IMR-90 (cell line): ENCODE measurements around the gene NEU1. TPM values are rescaled to one million over a fixed set of nuclear protein-coding genes. Genes with fewer than 3 reads are reported as not detected.

ENCODE experiments used
- ATAC-seq: fragments of 200-7000 bp; cut with Tn5 transposase; 2 replicates; pipeline ENCODE4 v1.9.1; 2020; ENCODE audit warnings: low read depth, mild to moderate bottlenecking, moderate library complexity
- BruUV-seq: library from RNA; stranded (reverse); fragments of 400-500 nt; replicated peaks from 2 replicates; lab custom pipeline; 2021; lab: Mats Ljungman, UMichigan
- CTCF ChIA-PET: fragments of 300-600 bp; formaldehyde crosslinking; extraction: SDS; loops from one replicate; lab custom pipeline; 2021; ENCODE audit warnings: antibody characterized with exemption; lab: Yijun Ruan, JAX
- POLR2A ChIA-PET: fragments of 300-600 bp; sonication (Branson Sonifier 250); formaldehyde crosslinking; loops from one replicate; lab custom pipeline; 2022; ENCODE audit warnings: antibody characterized with exemption; ENCODE audit not compliant: unreplicated experiment; lab: Charles Lee
- DNase-seq: peaks from one replicate; pipeline ENCODE4 v3.0.0; 2013
- H2AFZ ChIP-seq: replicated peaks from 2 replicates; pipeline ENCODE3; 2013; ENCODE audit warnings: low read length, mild to moderate bottlenecking; ENCODE audit not compliant: poor library complexity
- H2AK5ac ChIP-seq: 2 replicates; pipeline ENCODE4 v1.6.1; 2013; ENCODE audit warnings: low read depth, low read length, inconsistent platforms
- H2AK9ac ChIP-seq: replicated peaks from 2 replicates; pipeline ENCODE3; 2013; ENCODE audit warnings: mild to moderate bottlenecking, low read depth, low read length, moderate library complexity; ENCODE audit not compliant: poor library complexity
- H2BK120ac ChIP-seq: 2 replicates; pipeline ENCODE4 v1.6.1; 2013; ENCODE audit warnings: low read depth, low read length, inconsistent platforms
- H2BK15ac ChIP-seq: 3 replicates; pipeline ENCODE4 v1.6.1; 2013; ENCODE audit warnings: low read depth, low read length, inconsistent platforms
- H2BK20ac ChIP-seq: 2 replicates; pipeline ENCODE4 v1.6.1; 2013; ENCODE audit warnings: low read depth, mild to moderate bottlenecking, inconsistent platforms, low read length, moderate library complexity
- H2BK5ac ChIP-seq: 2 replicates; pipeline ENCODE4 v1.6.1; 2013; ENCODE audit warnings: mild to moderate bottlenecking, low read depth, low read length, inconsistent platforms; ENCODE audit not compliant: poor library complexity, severe bottlenecking
- H3K14ac ChIP-seq: replicated peaks from 2 replicates; pipeline ENCODE4 v1.6.1; 2013; ENCODE audit warnings: low read depth, low read length, inconsistent platforms
- H3K18ac ChIP-seq: 2 replicates; pipeline ENCODE4 v1.6.1; 2013; ENCODE audit warnings: low read depth, low read length, control low read depth
- H3K23ac ChIP-seq: 2 replicates; pipeline ENCODE4 v1.6.1; 2013; ENCODE audit warnings: low read depth, low read length, inconsistent platforms
- H3K27ac ChIP-seq: 2 replicates; pipeline ENCODE4 v1.5.1; 2013; ENCODE audit warnings: mild to moderate bottlenecking, control low read depth, low read length; ENCODE audit not compliant: insufficient read depth
- H3K27me3 ChIP-seq: 2 replicates; pipeline ENCODE4 v1.6.1; 2013; ENCODE audit warnings: low read length; ENCODE audit not compliant: control insufficient read depth, insufficient read depth
- H3K36me3 ChIP-seq: 2 replicates; pipeline ENCODE4 v1.6.1; 2013; ENCODE audit warnings: low read length, mixed read lengths; ENCODE audit not compliant: control insufficient read depth, insufficient read depth
- H3K4ac ChIP-seq: 2 replicates; pipeline ENCODE4 v1.6.1; 2013; ENCODE audit warnings: low read depth, low read length, inconsistent platforms
- H3K4me1 ChIP-seq: 2 replicates; pipeline ENCODE4 v1.6.1; 2013; ENCODE audit warnings: low read length, mixed read lengths; ENCODE audit not compliant: control insufficient read depth, insufficient read depth
- H3K4me2 ChIP-seq: 2 replicates; pipeline ENCODE4 v1.6.1; 2013; ENCODE audit warnings: low read depth, mild to moderate bottlenecking, control low read depth, low read length, moderate library complexity
- H3K4me3 ChIP-seq: 2 replicates; pipeline ENCODE4 v1.5.1; 2013; ENCODE audit warnings: low read depth, mild to moderate bottlenecking, control low read depth, low read length, moderate library complexity; ENCODE audit not compliant: insufficient read depth
- H3K56ac ChIP-seq: 2 replicates; pipeline ENCODE4 v1.6.1; 2013; ENCODE audit warnings: low read length, inconsistent platforms; ENCODE audit not compliant: insufficient read depth; ENCODE audit errors: extremely low read depth
- H3K79me1 ChIP-seq, 2 experiments: 2 replicates each; pipeline ENCODE4 v1.6.1; 2013; ENCODE audit warnings: low read length in 2 of 2, inconsistent platforms in 1 of 2, low read depth in 1 of 2
- H3K9ac ChIP-seq: 2 replicates; pipeline ENCODE4 v1.6.1; 2013; ENCODE audit warnings: low read depth, low read length, control low read depth
- H3K9me1 ChIP-seq: 2 replicates; pipeline ENCODE4 v1.6.1; 2013; ENCODE audit warnings: low read length, inconsistent platforms; ENCODE audit not compliant: insufficient read depth
- H3K9me3 ChIP-seq: 2 replicates; pipeline ENCODE4 v1.6.1; 2013; ENCODE audit warnings: low read length; ENCODE audit not compliant: control insufficient read depth, insufficient read depth
- H4K20me1 ChIP-seq: 2 replicates; pipeline ENCODE4 v1.6.1; 2013; ENCODE audit warnings: low read length, inconsistent platforms; ENCODE audit not compliant: insufficient read depth
- H4K5ac ChIP-seq: 2 replicates; pipeline ENCODE4 v1.6.1; 2013; ENCODE audit warnings: mild to moderate bottlenecking, low read depth, low read length, control low read depth
- H4K8ac ChIP-seq, 2 experiments: 2 replicates each; pipeline ENCODE4 v1.6.1; 2013; ENCODE audit warnings: low read depth in 2 of 2, low read length in 2 of 2, control low read depth in 1 of 2, inconsistent platforms in 1 of 2
- H4K91ac ChIP-seq: 2 replicates; pipeline ENCODE4 v1.6.1; 2013; ENCODE audit warnings: low read depth, low read length, inconsistent platforms; ENCODE audit not compliant: insufficient read depth
- BHLHE40 ChIP-seq: fragments of 150-350 bp; IDR thresholded peaks from 2 replicates; pipeline ENCODE4 v1.6.1; 2016; ENCODE audit warnings: mild to moderate bottlenecking, low read depth, low read length
- CEBPB ChIP-seq: IDR thresholded peaks from 2 replicates; pipeline ENCODE4 v1.6.1; 2012; ENCODE audit warnings: low read depth, low read length, improper control_type of control experiment
- CHD1 ChIP-seq: IDR thresholded peaks from 2 replicates; pipeline ENCODE4 v1.6.1; 2012; ENCODE audit warnings: low read depth, low read length, improper control_type of control experiment
- FOS ChIP-seq: fragments of 150-350 bp; IDR thresholded peaks from 2 replicates; pipeline ENCODE4 v1.6.1; 2016; ENCODE audit warnings: low read depth, low read length
- MAFK ChIP-seq: IDR thresholded peaks from 2 replicates; pipeline ENCODE4 v1.6.1; 2012; ENCODE audit warnings: low read depth, low read length, improper control_type of control experiment
- MAZ ChIP-seq: IDR thresholded peaks from 2 replicates; pipeline ENCODE4 v1.6.1; 2012; ENCODE audit warnings: low read depth, mild to moderate bottlenecking, low read length, improper control_type of control experiment, moderate library complexity, borderline replicate concordance
- MXI1 ChIP-seq: IDR thresholded peaks from 2 replicates; pipeline ENCODE4 v1.6.1; 2012; ENCODE audit warnings: low read depth, mild to moderate bottlenecking, low read length, moderate library complexity, borderline replicate concordance
- NFE2L2 ChIP-seq: fragments of 150-350 bp; IDR thresholded peaks from 2 replicates; pipeline ENCODE4 v1.6.1; 2016; ENCODE audit warnings: low read depth, mild to moderate bottlenecking, low read length
- POLR2A ChIP-seq: IDR thresholded peaks from 2 replicates; pipeline ENCODE4 v1.6.1; 2012; ENCODE audit warnings: mild to moderate bottlenecking, low read depth, low read length
- RAD21 ChIP-seq: IDR thresholded peaks from 2 replicates; pipeline ENCODE4 v1.6.1; 2012; ENCODE audit warnings: low read length, improper control_type of control experiment
- RCOR1 ChIP-seq: IDR thresholded peaks from 2 replicates; pipeline ENCODE4 v1.6.1; 2012; ENCODE audit warnings: mild to moderate bottlenecking, low read length, improper control_type of control experiment; ENCODE audit not compliant: insufficient replicate concordance
- RFX5 ChIP-seq: IDR thresholded peaks from 2 replicates; pipeline ENCODE4 v1.8.0; 2012; ENCODE audit warnings: low read depth, mild to moderate bottlenecking, low read length, moderate library complexity
- SMC3 ChIP-seq: fragments of 150-350 bp; IDR thresholded peaks from 2 replicates; pipeline ENCODE4 v1.6.1; 2016; ENCODE audit warnings: low read depth, mild to moderate bottlenecking, antibody characterized with exemption, low read length, moderate library complexity
- WGBS, 2 experiments: methylation state at CpG; one replicate each; pipeline versions ENCODE4 v1.1.5 to v1.1.7; 2013; ENCODE audit warnings: missing lambda C conversion rate in 2 of 2; ENCODE audit not compliant: insufficient read length in 1 of 2; ENCODE audit errors: extremely low coverage in 2 of 2; 5-methylcytosine and 5-hydroxymethylcytosine counted together
- dilution Hi-C: fragments of 300-500 bp; cut with HindIII; formaldehyde crosslinking; loops from one replicate; pipeline ENCODE4 v1.14.3; 2018; ENCODE audit warnings: low sequenced_read_pairs; ENCODE audit not compliant: unreplicated experiment
- in situ Hi-C: fragments of 300-500 bp; cut with MboI; formaldehyde crosslinking; loops from 3 replicates; pipeline ENCODE4 v1.14.3; 2019; ENCODE audit warnings: low sequenced_read_pairs, inconsistent platforms, mixed read lengths
- intact Hi-C: fragments of 100-400 bp; cut with micrococcal nuclease; formaldehyde crosslinking; loops from 2 replicates; pipeline ENCODE4 v1.10.0; 2022
- polyA plus RNA-seq, 3 experiments: library from polyadenylated mRNA; depleted of rRNA; stranded (reverse); fragments of >200 nt; gene quantifications; 2 replicates each; pipeline ENCODE4 v1.2.3, GENCODE V29; 2012; ENCODE audit warnings: low replicate concordance in 1 of 3
- total RNA-seq: library from RNA; depleted of rRNA; stranded (reverse); fragments of >200 nt; gene quantifications from 2 replicates; pipeline ENCODE4 v1.2.3, GENCODE V29; 2012
- TF ChIP-seq, protein P1 (sequence below): fragments of 150-350 bp; IDR thresholded peaks from 2 replicates; pipeline ENCODE4 v1.6.1; 2017; ENCODE audit warnings: mild to moderate bottlenecking, antibody characterized with exemption, low read length, low read depth
- TF ChIP-seq, protein P2 (sequence below): fragments of 150-350 bp; IDR thresholded peaks from 2 replicates; pipeline ENCODE4 v1.6.1; 2016; ENCODE audit warnings: low read depth, mild to moderate bottlenecking, low read length, moderate library complexity, borderline replicate concordance

The NEU1 gene
- total and polyA plus RNA-seq, 2 of the 4 experiments (the other 2 are of a cell fraction): 28.5 to 36.2 TPM

GRCh38 chr6:31865205-31866118, 2.8 kb upstream of the NEU1 start:
- Histone ChIP-seq H3K36me3 (peaks cover 4% of the 10 kb centered on the region; the same call in 1 of the 2 replicates), H4K20me1 (no peaks in the 10 kb centered on the region), H3K27ac (no peak overlapping the region), H4K8ac (no peak overlapping the region), H2BK15ac (no peak overlapping the region), H3K4me3 (no peak overlapping the region), H2BK5ac (no peak overlapping the region), H3K56ac (no peak overlapping the region), H2AFZ (peak overlapping the region; percentile 34), H3K9ac (no peak overlapping the region), H2BK20ac (no peak overlapping the region), H2AK5ac (no peak overlapping the region), H4K5ac (no peak overlapping the region), H3K4ac (no peak overlapping the region), H3K9me3 (no peaks in the 10 kb centered on the region), H3K9me1 (peaks cover 2% of the 10 kb centered on the region; the same call in 1 of the 2 replicates), H3K27me3 (no peaks in the 10 kb centered on the region), H3K18ac (no peak overlapping the region), H3K4me2 (no peak overlapping the region), H4K91ac (no peak overlapping the region), H3K79me1 (peaks cover 7 to 20% of the 10 kb centered on the region in 2 experiments; a peak in 2 of 4 replicates), H2BK120ac (no peak overlapping the region), H3K4me1 (peaks cover 4% of the 10 kb centered on the region), H2AK9ac (peak overlapping the region; percentile 44), H3K14ac (no peak overlapping the region), H3K23ac (no peak overlapping the region)
- BruUV-seq: no TSS peak
- DNase-seq: no peak
- dilution Hi-C loops (no loop called here), in situ Hi-C loops (no loop called here), intact Hi-C loops (no loop called here)
- WGBS, 2 experiments: 76% methylated on average over 13 of the region's 21 CpGs; no CpG with 5 or more reads in 1 of the 2 experiments
- ATAC-seq: no peak
- POLR2A ChIA-PET: no interaction called here
- CTCF ChIA-PET: no interaction called here
- TF ChIP-seq MXI1 (no peak), RCOR1 (no peak), CHD1 (no peak), BHLHE40 (no peak), MAFK (no peak), FOS (no peak), NFE2L2 (no peak), MAZ (no peak), RFX5 (no peak), POLR2A (no peak), SMC3 (no peak), RAD21 (no peak), CEBPB (no peak)
- TF ChIP-seq, protein P1, sequence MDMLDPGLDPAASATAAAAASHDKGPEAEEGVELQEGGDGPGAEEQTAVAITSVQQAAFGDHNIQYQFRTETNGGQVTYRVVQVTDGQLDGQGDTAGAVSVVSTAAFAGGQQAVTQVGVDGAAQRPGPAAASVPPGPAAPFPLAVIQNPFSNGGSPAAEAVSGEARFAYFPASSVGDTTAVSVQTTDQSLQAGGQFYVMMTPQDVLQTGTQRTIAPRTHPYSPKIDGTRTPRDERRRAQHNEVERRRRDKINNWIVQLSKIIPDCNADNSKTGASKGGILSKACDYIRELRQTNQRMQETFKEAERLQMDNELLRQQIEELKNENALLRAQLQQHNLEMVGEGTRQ: no peak
- TF ChIP-seq, protein P2, sequence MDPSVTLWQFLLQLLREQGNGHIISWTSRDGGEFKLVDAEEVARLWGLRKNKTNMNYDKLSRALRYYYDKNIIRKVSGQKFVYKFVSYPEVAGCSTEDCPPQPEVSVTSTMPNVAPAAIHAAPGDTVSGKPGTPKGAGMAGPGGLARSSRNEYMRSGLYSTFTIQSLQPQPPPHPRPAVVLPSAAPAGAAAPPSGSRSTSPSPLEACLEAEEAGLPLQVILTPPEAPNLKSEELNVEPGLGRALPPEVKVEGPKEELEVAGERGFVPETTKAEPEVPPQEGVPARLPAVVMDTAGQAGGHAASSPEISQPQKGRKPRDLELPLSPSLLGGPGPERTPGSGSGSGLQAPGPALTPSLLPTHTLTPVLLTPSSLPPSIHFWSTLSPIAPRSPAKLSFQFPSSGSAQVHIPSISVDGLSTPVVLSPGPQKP: no peak
